Measurements from ENCODE around the gene OR2L3. TPM values are rescaled to one million over a fixed set of nuclear protein-coding genes. Genes with fewer than 3 reads are reported as not detected.

Gene OR2L3
- total RNA-seq, 4 donors from 2014 or later = not detected

GRCh38 chr1:248013229-248013710, 33.4 kb upstream of the OR2L3 start, which contains the start of gene OR2L5:
Gene OR2L5 (plus strand): TSS chr1:248013660. CDS start chr1:248021948, 8,288 bp downstream.
- Histone ChIP-seq H3K4me1 (no peaks in the 10 kb centered on the region), H3K4me3 (no peak within 1 kb of the TSS), H3K27ac (no peak within 1 kb of the TSS), H3K9me3 (no peaks in the 10 kb centered on the region), H3K27me3 (no peaks in the 10 kb centered on the region), H3K36me3 (no peaks in the 10 kb centered on the region)
- ATAC-seq (no peak), DNase-seq (no peak)
- in situ Hi-C loops (cut with MboI; ENCODE audit: low sequenced_read_pairs in 4 of 4) (no loop called here), intact Hi-C loops (cut with DNase I; ENCODE audit: low total_unique reads) (no loop called here)
- no peak for TF ChIP-seq CTCF (IDR thresholded peaks at IDR 0.05 in 4 of 5, conservative IDR thresholded peaks at IDR 0.05 in 1 of 5)
- no peak for TF ChIP-seq POLR2A (IDR thresholded peaks at IDR 0.05)

GRCh38 chr1:248015803-248016202, 30.8 kb upstream of the OR2L3 start:
- Histone ChIP-seq H3K27ac (no peak overlapping the region), H3K4me1 (no peaks in the 10 kb centered on the region), H3K27me3 (no peaks in the 10 kb centered on the region), H3K36me3 (no peaks in the 10 kb centered on the region), H3K9me3 (no peaks in the 10 kb centered on the region), H3K4me3 (no peak overlapping the region)
- intact Hi-C loops (cut with DNase I; ENCODE audit: low total_unique reads) (no loop called here), in situ Hi-C loops (cut with MboI; ENCODE audit: low sequenced_read_pairs in 4 of 4) (no loop called here)
- ATAC-seq (no peak), DNase-seq (no peak)
- TF ChIP-seq CTCF (IDR thresholded peaks at IDR 0.05 in 4 of 5, conservative IDR thresholded peaks at IDR 0.05 in 1 of 5) (no peak), POLR2A (IDR thresholded peaks at IDR 0.05) (no peak)

GRCh38 chr1:248029770-248030169, 16.9 kb upstream of the OR2L3 start, which contains the start of gene OR2L2:
Gene OR2L2 (plus strand): TSS chr1:248030070. CDS start chr1:248038268, 8,198 bp downstream.
- H3K27me3 ChIP-seq = no peaks in the 10 kb centered on the region
- in situ Hi-C loops (cut with MboI; ENCODE audit: low sequenced_read_pairs in 4 of 4) = no loop called here
- H3K27ac ChIP-seq = no peak within 1 kb of the TSS
- intact Hi-C loops (cut with DNase I; ENCODE audit: low total_unique reads) = no loop called here
- no peaks in the 10 kb centered on the region for H3K4me1 ChIP-seq
- ATAC-seq (no peak), DNase-seq (no peak)
- TF ChIP-seq CTCF (IDR thresholded peaks at IDR 0.05 in 4 of 5, conservative IDR thresholded peaks at IDR 0.05 in 1 of 5) (no peak), POLR2A (IDR thresholded peaks at IDR 0.05) (no peak)
- H3K36me3 ChIP-seq = no peaks in the 10 kb centered on the region
- no peak within 1 kb of the TSS for H3K4me3 ChIP-seq
- no peaks in the 10 kb centered on the region for H3K9me3 ChIP-seq

GRCh38 chr1:248045209-248045608, 1.4 kb upstream of the OR2L3 start:
- in situ Hi-C loops (cut with MboI; ENCODE audit: low sequenced_read_pairs in 4 of 4) = no loop called here
- ATAC-seq (no peak), DNase-seq (no peak)
- Histone ChIP-seq H3K27ac (no peak overlapping the region), H3K27me3 (no peaks in the 10 kb centered on the region), H3K4me3 (no peak overlapping the region), H3K9me3 (no peaks in the 10 kb centered on the region), H3K4me1 (no peaks in the 10 kb centered on the region), H3K36me3 (no peaks in the 10 kb centered on the region)
- TF ChIP-seq CTCF (IDR thresholded peaks at IDR 0.05 in 4 of 5, conservative IDR thresholded peaks at IDR 0.05 in 1 of 5) = no peak
- TF ChIP-seq POLR2A (IDR thresholded peaks at IDR 0.05) = no peak
- intact Hi-C loops (cut with DNase I; ENCODE audit: low total_unique reads) = no loop called here

GRCh38 chr1:248047008-248047407, 372 bp downstream of the OR2L3 start:
- Histone ChIP-seq H3K27me3 (no peaks in the 10 kb centered on the region), H3K27ac (no peak overlapping the region), H3K4me1 (no peaks in the 10 kb centered on the region), H3K9me3 (no peaks in the 10 kb centered on the region), H3K36me3 (no peaks in the 10 kb centered on the region), H3K4me3 (no peak overlapping the region)
- in situ Hi-C loops (cut with MboI; ENCODE audit: low sequenced_read_pairs in 4 of 4) = no loop called here
- intact Hi-C loops (cut with DNase I; ENCODE audit: low total_unique reads) = no loop called here
- no peak for DNase-seq
- no peak for ATAC-seq
- TF ChIP-seq CTCF (IDR thresholded peaks at IDR 0.05 in 4 of 5, conservative IDR thresholded peaks at IDR 0.05 in 1 of 5) = no peak
- TF ChIP-seq POLR2A (IDR thresholded peaks at IDR 0.05) = no peak
